ENCODE measurements around the gene YEATS4. TPM values are rescaled to one million over a fixed set of nuclear protein-coding genes. Genes with fewer than 3 reads are reported as not detected.
A peak's percentile ranks its signal among the peaks of the same experiment; 100 is the strongest.
"Not testable (repeated sequence)": the region's sequence is repeated elsewhere in the genome, so short reads cannot be mapped to it uniquely, and the experiment has no call there.

The YEATS4 gene
- polyA plus RNA-seq (2013, experiment 1 of 2), result 34.2 TPM
- 34.2 TPM for polyA plus RNA-seq (2013, experiment 2 of 2)

DNA sequence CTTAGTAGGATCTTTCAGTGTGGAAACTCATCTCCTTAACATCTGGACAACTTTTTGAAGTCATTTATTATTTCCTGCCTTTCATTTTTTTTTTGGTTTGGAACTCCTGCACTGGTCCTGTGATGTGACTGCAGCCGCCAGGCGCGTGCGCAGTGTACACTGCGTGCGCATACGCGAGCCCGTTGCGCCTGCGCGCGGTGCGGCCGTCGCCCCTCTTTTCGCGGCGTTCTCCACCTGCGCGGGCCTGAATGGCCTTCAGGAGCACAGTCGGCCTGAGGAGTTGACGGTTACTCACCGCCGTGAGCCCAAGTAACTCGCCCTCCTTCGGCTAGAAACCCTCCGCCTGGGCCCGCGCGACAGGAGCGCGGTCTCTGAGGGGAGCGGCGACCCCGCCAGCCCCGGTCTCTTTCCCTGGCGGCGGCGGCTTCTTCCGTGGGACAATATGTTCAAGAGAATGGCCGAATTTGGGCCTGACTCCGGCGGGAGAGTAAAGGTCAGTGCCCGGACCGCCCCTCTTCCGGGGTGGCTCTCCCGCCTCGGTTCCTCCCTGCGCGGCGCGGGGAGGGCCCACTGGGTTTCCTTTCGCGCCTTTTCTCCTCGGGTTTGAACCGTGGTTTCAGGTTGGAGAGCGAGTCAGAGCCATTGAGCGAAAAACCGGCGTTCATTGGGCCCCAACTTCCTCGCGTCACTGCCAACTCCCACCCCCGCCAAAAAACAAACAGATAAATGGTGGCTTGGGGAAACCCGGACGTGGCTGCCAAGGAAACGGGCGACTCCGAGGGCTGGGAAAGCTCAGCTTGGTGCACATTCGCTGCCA lies at the start of gene YEATS4:
Gene YEATS4 (plus strand): TSS at position 213 of the 817 bp plus-strand sequence. CDS start 230 bp downstream, at position 443.
- H4K8ac ChIP-seq (ENCODE audit: low read depth, low read length), result peak within 1 kb of the TSS; percentile 66
- H3K9ac ChIP-seq (ENCODE audit: low read depth, low read length, poor library complexity), result peak within 1 kb of the TSS; percentile 95
- H3K4me1 ChIP-seq (ENCODE audit: control insufficient read depth in 2 of 2, insufficient read depth in 1 of 2, low read depth in 1 of 2, low read length in 2 of 2), result peaks cover 2 to 5% of the 10 kb centered on the region in 2 donors
- H3K23ac ChIP-seq (ENCODE audit: low read depth, low read length, poor library complexity), result peak within 1 kb of the TSS; percentile 99
- peak within 1 kb of the TSS; percentile 26 for H4K91ac ChIP-seq (ENCODE audit: low read depth, low read length, poor library complexity)
- peak within 1 kb of the TSS; percentile 100 for H3K18ac ChIP-seq (ENCODE audit: low read length)
- no peak within 1 kb of the TSS for H2BK12ac ChIP-seq (ENCODE audit: low read length)
- H3K4ac ChIP-seq (ENCODE audit: low read length), result peak within 1 kb of the TSS; percentile 26
- peak within 1 kb of the TSS; percentile 84 to 94 for H3K4me3 ChIP-seq (ENCODE audit: low read length in 2 of 2)
- peak within 1 kb of the TSS; percentile 69 for H3K4me2 ChIP-seq (ENCODE audit: insufficient read depth, low read length, poor library complexity, severe bottlenecking)
- peaks cover 0 to 33% of the 10 kb centered on the region in 2 donors for H3K36me3 ChIP-seq (replicated peaks in 1 of 2; ENCODE audit: control insufficient read depth in 2 of 2, insufficient read depth in 2 of 2, low read length in 2 of 2)
- no CpG with 5 or more reads among the region's 70 CpGs for WGBS, 2 donors (ENCODE audit: extremely low coverage in 2 of 2, insufficient read length in 2 of 2, insufficient replicate concordance in 1 of 2)
- peak within 1 kb of the TSS; percentile 93 for H2BK5ac ChIP-seq (ENCODE audit: low read length)
- H3K79me1 ChIP-seq (ENCODE audit: low read depth, low read length), result peaks cover 1% of the 10 kb centered on the region
- H2AK5ac ChIP-seq (ENCODE audit: low read depth, low read length), result no peak within 1 kb of the TSS
- peak within 1 kb of the TSS; percentile 73 for H3K14ac ChIP-seq (ENCODE audit: low read length)
- H3K27ac ChIP-seq (replicated peaks; ENCODE audit: low read length), result peak within 1 kb of the TSS; percentile 99
- DNase-seq (ENCODE audit: low spot score), result peak; percentile 86
- H3K27me3 ChIP-seq (ENCODE audit: control insufficient read depth in 3 of 3, insufficient read depth in 3 of 3, low read depth in 1 of 3, low read length in 3 of 3), result no peaks in the 10 kb centered on the region
- H2AFZ ChIP-seq (ENCODE audit: low read length), result peak within 1 kb of the TSS; percentile 89
- no peak within 1 kb of the TSS for H2BK15ac ChIP-seq (ENCODE audit: low read length)
- no peak within 1 kb of the TSS for H2BK120ac ChIP-seq (ENCODE audit: low read depth, low read length)
- H3K9me3 ChIP-seq (replicated peaks in 1 of 2; ENCODE audit: control insufficient read depth in 2 of 2, insufficient read depth in 1 of 2, low read depth in 1 of 2, low read length in 2 of 2), result peaks cover 0 to 4% of the 10 kb centered on the region in 2 donors

DNA sequence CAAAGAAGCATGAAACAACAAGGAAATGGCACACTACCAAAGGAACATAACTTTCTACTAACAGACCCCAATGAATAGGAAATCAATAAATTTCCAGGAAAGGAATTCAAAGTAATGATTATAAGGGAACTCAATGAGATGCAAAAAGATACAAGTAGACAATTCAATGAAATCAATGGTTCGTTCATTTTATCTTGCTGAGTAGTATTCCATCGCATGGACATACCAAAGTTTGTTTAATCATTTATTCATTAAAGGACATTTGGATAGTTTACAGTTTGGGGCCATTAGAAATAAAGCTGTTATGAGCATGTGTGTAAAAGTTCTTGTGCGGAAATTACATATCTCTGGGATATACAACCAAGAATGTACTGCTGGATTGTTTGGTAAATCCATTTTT lies 46.3 kb upstream of the YEATS4 start:
- Histone ChIP-seq H3K4me2 (ENCODE audit: insufficient read depth, low read length, poor library complexity, severe bottlenecking) (no peak overlapping the region), H3K18ac (ENCODE audit: low read length) (no peak overlapping the region), H3K36me3 (replicated peaks in 1 of 2; ENCODE audit: control insufficient read depth in 2 of 2, insufficient read depth in 2 of 2, low read length in 2 of 2) (no peaks in the 10 kb centered on the region), H2BK12ac (ENCODE audit: low read length) (no peak overlapping the region), H3K27me3 (ENCODE audit: control insufficient read depth in 3 of 3, insufficient read depth in 3 of 3, low read depth in 1 of 3, low read length in 3 of 3) (no peaks in the 10 kb centered on the region), H2BK5ac (ENCODE audit: low read length) (no peak overlapping the region), H3K4me3 (ENCODE audit: low read length in 2 of 2) (no peak overlapping the region), H2AFZ (ENCODE audit: low read length) (no peak overlapping the region), H3K14ac (ENCODE audit: low read length) (no peak overlapping the region), H2AK5ac (ENCODE audit: low read depth, low read length) (no peak overlapping the region), H3K79me1 (ENCODE audit: low read depth, low read length) (no peaks in the 10 kb centered on the region), H3K4me1 (ENCODE audit: control insufficient read depth in 2 of 2, insufficient read depth in 1 of 2, low read depth in 1 of 2, low read length in 2 of 2) (no peaks in the 10 kb centered on the region), H3K9ac (ENCODE audit: low read depth, low read length, poor library complexity) (no peak overlapping the region), H3K4ac (ENCODE audit: low read length) (no peak overlapping the region), H4K91ac (ENCODE audit: low read depth, low read length, poor library complexity) (no peak overlapping the region), H2BK120ac (ENCODE audit: low read depth, low read length) (no peak overlapping the region), H3K9me3 (replicated peaks in 1 of 2; ENCODE audit: control insufficient read depth in 2 of 2, insufficient read depth in 1 of 2, low read depth in 1 of 2, low read length in 2 of 2) (no peaks in the 10 kb centered on the region), H3K27ac (replicated peaks; ENCODE audit: low read length) (no peak overlapping the region), H2BK15ac (ENCODE audit: low read length) (no peak overlapping the region), H3K23ac (ENCODE audit: low read depth, low read length, poor library complexity) (no peak overlapping the region), H4K8ac (ENCODE audit: low read depth, low read length) (no peak overlapping the region)
- no CpG with 5 or more reads among the region's 3 CpGs for WGBS, 2 donors (ENCODE audit: extremely low coverage in 2 of 2, insufficient read length in 2 of 2, insufficient replicate concordance in 1 of 2)
- no peak for DNase-seq (ENCODE audit: low spot score)

DNA sequence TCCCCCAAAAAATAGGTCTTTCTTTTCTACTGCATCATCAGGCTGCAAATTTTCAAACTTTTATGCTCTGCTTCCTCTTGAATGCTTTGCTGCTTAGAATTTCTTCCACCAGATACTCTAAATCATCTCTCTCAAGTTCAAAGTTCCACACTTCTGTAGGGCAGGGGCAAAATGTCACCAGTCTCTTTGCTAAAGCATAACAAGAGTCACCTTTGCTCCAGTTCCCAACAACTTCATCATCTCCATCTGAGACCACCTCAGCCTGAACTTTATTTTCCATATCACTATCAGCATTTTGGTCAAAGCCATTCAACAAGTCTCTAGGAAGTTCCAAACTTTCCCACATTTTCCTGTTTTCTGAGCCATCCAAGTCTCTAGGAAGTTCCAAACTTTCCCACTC lies 42.8 kb upstream of the YEATS4 start:
- not testable (repeated sequence) for H3K18ac ChIP-seq (ENCODE audit: low read length); H3K79me1 ChIP-seq (ENCODE audit: low read depth, low read length); H3K9ac ChIP-seq (ENCODE audit: low read depth, low read length, poor library complexity); H4K91ac ChIP-seq (ENCODE audit: low read depth, low read length, poor library complexity); H3K36me3 ChIP-seq (replicated peaks in 1 of 2; ENCODE audit: control insufficient read depth in 2 of 2, insufficient read depth in 2 of 2, low read length in 2 of 2); H2BK12ac ChIP-seq (ENCODE audit: low read length); H2BK5ac ChIP-seq (ENCODE audit: low read length); H3K4me2 ChIP-seq (ENCODE audit: insufficient read depth, low read length, poor library complexity, severe bottlenecking); H3K4ac ChIP-seq (ENCODE audit: low read length); H2AFZ ChIP-seq (ENCODE audit: low read length); H3K4me1 ChIP-seq (ENCODE audit: control insufficient read depth in 2 of 2, insufficient read depth in 1 of 2, low read depth in 1 of 2, low read length in 2 of 2); H2BK120ac ChIP-seq (ENCODE audit: low read depth, low read length); H4K8ac ChIP-seq (ENCODE audit: low read depth, low read length); H3K23ac ChIP-seq (ENCODE audit: low read depth, low read length, poor library complexity); H3K27me3 ChIP-seq (ENCODE audit: control insufficient read depth in 3 of 3, insufficient read depth in 3 of 3, low read depth in 1 of 3, low read length in 3 of 3); H3K4me3 ChIP-seq (ENCODE audit: low read length in 2 of 2); H3K27ac ChIP-seq (replicated peaks; ENCODE audit: low read length); H2AK5ac ChIP-seq (ENCODE audit: low read depth, low read length); DNase-seq (ENCODE audit: low spot score); H2BK15ac ChIP-seq (ENCODE audit: low read length); H3K9me3 ChIP-seq (replicated peaks in 1 of 2; ENCODE audit: control insufficient read depth in 2 of 2, insufficient read depth in 1 of 2, low read depth in 1 of 2, low read length in 2 of 2); H3K14ac ChIP-seq (ENCODE audit: low read length)

DNA sequence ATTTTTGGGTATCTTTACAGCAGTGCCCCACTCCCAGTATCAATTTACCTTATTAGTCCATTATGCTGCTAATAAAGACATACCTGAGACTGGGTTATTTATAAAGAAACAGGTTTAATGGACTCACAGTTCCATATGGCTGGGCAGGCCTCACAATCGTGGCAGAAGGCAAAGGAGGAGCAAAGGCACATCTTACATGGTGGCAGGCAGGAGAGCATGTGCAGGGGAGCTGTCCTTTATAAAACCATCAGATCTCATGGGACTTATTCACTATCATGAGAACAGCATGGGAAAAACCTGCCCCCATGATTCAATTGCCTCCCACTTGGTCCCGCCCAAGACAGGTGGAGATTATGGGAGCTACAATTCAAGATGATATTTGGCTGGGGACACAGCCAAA lies 42.3 kb upstream of the YEATS4 start:
- H3K9ac ChIP-seq (ENCODE audit: low read depth, low read length, poor library complexity); H2BK15ac ChIP-seq (ENCODE audit: low read length); H3K36me3 ChIP-seq (replicated peaks in 1 of 2; ENCODE audit: control insufficient read depth in 2 of 2, insufficient read depth in 2 of 2, low read length in 2 of 2); H2AK5ac ChIP-seq (ENCODE audit: low read depth, low read length); H2BK12ac ChIP-seq (ENCODE audit: low read length); H3K4me1 ChIP-seq (ENCODE audit: control insufficient read depth in 2 of 2, insufficient read depth in 1 of 2, low read depth in 1 of 2, low read length in 2 of 2); H3K27me3 ChIP-seq (ENCODE audit: control insufficient read depth in 3 of 3, insufficient read depth in 3 of 3, low read depth in 1 of 3, low read length in 3 of 3); H3K14ac ChIP-seq (ENCODE audit: low read length); H3K4me3 ChIP-seq (ENCODE audit: low read length in 2 of 2); H3K9me3 ChIP-seq (replicated peaks in 1 of 2; ENCODE audit: control insufficient read depth in 2 of 2, insufficient read depth in 1 of 2, low read depth in 1 of 2, low read length in 2 of 2); H2BK5ac ChIP-seq (ENCODE audit: low read length); H2AFZ ChIP-seq (ENCODE audit: low read length); H3K4ac ChIP-seq (ENCODE audit: low read length); H4K8ac ChIP-seq (ENCODE audit: low read depth, low read length); DNase-seq (ENCODE audit: low spot score); H3K79me1 ChIP-seq (ENCODE audit: low read depth, low read length); H4K91ac ChIP-seq (ENCODE audit: low read depth, low read length, poor library complexity); H3K18ac ChIP-seq (ENCODE audit: low read length); H3K4me2 ChIP-seq (ENCODE audit: insufficient read depth, low read length, poor library complexity, severe bottlenecking); H2BK120ac ChIP-seq (ENCODE audit: low read depth, low read length); H3K27ac ChIP-seq (replicated peaks; ENCODE audit: low read length); H3K23ac ChIP-seq (ENCODE audit: low read depth, low read length, poor library complexity): not testable (repeated sequence)
- no CpG with 5 or more reads among the region's 2 CpGs for whole genome bisulfite sequencing, 2 donors (ENCODE audit: extremely low coverage in 2 of 2, insufficient read length in 2 of 2, insufficient replicate concordance in 1 of 2)

All from neuronal stem cell (in vitro differentiated cells).